HK-2 (cell line): ENCODE measurements around the gene TMEM79.

ENCODE experiments used
- DNase-seq: peaks from one replicate; pipeline ENCODE4 v3.0.0-alpha.2; 2018; ENCODE audit not compliant: unreplicated experiment

Gene TMEM79

DNA sequence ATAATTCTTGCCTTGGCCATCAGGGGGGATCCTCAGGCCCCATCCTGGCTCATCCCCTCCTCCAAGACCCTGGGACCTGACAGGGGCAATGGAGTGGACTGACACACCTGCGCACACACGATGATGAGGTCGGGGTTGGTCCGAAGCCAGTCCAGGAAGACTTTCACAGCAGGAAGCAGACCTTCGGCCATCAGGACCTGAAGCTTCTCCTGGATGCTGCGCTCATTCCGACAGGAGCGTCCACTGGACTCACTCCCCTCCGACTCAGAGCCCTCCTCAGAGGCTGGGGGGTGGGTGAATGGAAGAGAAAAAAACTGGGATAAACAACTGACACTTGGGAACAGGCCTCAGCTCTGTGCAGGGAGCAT, 20.9 kb upstream of the TMEM79 start:
- no peak for DNase-seq

DNA sequence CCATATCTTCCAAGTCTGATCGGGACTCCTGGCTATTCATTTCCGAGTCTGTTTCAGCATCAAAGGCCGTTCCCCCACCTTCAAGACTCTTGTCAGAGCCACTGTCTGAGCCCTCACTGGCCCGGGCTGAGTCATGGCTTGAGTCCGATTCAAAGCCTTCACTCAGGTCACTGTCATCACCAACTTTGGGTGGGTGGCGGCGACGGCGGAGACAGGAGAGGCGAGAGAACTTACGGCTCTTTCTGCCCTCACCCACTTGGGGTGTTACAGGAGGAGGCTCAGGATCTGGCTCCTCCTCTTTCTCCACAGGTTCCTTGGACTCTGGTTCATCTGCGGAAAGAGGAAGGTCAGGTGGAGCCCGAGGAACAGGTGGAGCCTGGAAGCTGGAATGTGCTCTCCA, 18.1 kb upstream of the TMEM79 start:
- DNase-seq, result no peak

DNA sequence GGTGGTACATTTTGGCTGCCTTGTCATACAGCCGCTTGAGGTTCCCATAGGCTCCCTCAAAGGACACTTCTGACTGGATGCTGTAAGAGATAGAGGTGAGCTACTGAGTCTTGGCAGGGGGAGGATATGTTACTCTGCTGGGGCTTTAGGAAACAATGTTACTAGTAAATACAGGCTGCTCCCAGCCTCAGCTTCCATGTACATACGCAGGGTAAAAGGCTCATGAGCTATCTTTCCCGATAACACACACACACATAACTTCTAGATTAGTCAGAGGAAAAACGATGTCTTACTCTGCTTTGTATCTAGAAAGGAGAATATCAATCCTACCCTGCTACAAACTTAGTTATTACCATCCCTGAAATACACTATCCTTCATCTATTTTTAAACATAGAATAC, 15.8 kb upstream of the TMEM79 start:
- DNase-seq, result no peak

DNA sequence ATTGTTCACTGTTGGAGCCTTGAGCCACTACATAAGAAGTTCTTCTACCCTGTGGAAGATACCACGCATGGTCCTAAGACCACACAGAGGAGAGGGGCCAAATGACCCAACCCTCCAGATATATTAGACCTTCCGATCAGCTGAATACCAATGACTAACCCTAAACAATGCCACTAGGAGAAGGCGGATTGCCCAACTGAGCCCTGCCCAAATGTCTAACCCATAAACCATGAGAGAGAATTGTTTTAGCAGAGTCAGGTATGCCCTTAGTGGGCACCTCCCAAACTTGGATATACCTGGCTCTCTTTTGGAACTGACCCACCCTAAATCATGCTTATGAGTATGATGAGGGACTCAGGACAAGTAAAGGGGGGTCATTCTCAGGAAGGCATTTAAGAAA, 13.8 kb upstream of the TMEM79 start:
- no peak for DNase-seq

DNA sequence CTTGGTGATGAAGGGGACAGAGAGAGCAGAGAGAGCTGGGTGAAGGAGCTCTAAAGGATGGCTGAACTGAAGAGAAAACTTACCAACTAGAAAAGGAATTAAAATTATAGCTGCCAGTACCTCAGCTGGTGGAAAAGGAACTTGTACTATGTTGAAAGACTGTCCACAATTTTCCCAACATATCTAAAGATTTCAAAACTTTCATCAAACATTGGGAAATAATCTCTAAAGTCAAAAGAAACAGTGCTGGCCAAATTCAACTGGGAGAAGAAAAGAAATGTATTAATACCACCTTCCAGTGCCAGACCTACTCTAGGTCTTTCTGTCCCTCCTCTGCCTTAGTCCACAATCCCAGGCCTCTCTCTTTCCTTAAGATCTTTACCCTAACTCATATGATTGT, 7.6 kb upstream of the TMEM79 start:
- DNase-seq, result no peak

DNA sequence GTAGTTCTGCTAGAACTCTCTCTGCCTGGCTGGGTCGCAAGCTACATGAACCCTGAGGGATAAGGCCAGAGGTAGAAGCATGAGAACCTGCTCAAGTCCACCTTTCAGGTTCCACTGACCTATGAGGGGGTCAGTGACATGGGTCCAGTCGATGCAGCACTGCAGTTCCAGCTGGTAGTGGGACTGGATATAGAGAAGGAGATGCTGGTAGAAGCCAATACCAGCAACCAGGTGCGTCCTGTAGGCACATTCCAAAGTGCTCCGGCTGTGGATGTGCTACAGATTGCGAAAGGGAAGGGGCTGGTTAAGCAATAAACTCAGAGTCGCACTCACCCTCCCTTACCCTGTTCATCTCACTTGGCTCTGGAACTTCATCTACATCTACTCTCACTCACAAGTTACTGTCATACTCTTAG, 7.2 kb upstream of the TMEM79 start:
- DNase-seq, result no peak

DNA sequence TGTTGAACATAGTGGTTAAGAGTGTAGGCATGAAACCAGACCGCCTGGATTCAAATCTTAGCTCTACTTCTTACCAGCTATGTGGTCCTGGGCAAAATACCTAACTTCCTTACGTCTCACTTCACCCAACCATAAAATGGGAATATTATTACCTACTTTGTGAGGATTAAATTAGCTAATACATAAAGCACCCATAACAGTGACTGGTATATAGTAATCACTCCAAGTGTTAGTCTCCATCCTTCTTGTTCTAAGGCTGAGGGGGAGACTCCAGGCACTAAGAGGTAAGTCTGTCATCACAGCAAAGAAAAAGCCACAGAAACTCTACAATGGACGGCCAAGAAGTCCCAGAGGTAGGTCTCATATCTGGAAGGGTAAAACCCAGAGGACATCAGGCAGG, 4.3 kb upstream of the TMEM79 start:
- DNase-seq, result no peak

DNA sequence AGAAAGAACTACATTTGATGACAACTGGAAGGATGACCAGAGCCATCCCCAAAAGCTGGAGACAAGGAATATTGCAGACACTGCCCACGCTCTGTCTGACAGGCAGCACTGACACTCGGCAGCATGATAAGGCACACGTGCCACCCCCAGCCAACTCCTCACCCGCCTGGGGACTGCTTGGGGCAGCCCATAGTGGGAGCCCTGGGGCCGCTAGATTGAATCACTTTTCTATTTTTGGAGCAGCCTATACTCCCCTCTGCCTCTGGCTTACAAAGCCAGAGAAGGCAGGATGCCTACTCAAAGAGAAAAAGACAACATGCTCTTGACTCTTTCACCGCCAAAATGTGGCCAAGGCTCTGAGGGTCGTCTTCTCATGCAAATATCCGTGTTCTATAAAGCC, 2.8 kb upstream of the TMEM79 start:
- DNase-seq, result no peak

DNA sequence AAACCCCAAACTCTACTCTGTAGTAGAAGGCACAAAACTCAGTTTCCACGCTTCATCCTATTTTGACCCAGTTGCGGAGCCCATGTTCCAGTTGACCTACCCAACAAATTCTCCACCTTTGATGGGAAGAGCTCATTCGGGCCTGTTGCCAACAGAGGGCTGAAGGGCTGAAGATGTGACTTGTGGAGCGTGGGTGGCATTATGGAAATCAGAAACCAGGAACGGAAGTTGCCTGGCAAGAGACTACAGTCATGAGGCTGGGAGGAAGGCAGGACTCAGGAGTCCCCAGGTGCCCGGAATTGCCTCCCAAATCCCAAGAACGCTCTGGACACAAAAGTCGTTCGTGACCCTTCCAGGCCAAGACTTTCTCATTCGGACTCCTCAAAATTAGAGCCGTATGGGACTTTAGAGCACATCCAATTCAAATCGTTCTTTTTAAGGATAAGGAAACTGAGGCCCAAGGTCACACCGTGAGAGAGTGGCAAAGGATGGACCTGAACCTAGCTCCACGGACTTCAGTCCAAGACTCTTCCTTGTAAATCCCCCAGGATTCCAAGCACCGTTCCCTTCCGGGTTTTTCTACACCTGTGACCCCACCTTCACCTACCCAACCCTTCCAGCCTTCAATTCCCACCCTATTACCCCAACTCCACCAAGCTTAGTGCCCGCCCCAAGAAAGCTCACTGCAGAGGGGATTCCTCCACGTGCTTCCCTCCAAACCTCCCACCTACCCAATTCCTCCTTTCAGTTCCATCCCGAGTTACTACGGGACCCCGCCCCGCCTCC, 2.2 kb upstream of the TMEM79 start:
- no peak for DNase-seq

DNA sequence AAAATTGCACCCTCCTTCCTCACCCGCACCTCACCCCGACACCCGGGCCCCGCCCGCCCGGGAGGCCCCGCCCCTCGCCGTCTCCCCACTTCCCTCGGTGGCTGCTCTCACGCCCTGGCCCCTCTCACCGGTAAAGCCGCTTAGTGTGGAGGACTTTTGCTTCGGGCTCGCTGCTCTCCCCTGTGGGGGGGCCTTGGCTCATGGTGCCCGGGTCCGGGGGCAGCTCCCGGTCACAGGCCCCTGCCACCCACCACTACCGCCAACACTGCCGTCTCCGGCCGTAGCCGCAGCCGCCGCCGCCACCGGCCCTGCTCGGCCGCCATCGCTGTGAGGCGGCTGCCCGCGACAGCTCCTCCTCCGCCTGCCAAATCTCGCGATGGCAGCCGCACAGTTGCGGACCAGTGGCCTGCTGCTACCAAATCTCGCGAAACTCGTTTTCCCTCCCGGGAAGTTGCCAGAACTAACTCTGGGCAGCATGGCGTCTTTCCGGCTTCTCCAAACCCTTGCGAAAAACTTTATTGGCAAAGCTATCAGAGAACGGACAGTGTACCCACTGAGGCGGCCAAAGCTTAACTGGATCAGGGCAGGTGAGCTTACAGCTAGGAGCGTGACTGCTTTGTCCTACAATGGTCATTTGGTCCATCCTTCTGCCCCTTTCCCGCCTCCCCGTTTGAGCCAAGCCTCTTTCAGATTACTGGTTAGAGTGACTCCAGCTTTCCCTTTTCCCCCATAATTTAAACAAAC, 1.5 kb upstream of the TMEM79 start, which contains the start of gene SMG5:
TSS of gene SMG5 (minus strand) at position 347 of the 744 bp plus-strand sequence. CDS start at position 202, 145 bp downstream.
- DNase-seq, result peak; percentile 96

DNA sequence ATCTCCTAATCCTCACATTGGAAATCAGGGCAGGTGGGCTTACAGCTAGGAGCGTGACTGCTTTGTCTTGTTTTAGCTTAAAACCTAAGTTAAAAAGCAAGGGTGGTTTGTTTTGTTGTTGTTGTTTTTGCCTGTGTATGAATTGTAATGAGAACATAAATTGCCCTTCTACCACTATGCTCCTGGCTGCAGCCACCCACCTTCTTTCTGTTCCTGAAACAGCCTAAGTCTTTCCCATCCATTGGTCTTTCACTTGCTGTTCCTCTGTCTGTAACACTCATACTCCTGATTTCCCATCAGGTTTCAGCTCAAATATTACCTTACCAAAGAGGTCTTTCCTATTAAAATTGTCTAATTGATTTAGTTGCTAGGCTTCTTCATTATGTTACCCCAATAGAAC, 604 bp upstream of the TMEM79 start:
- DNase-seq, result no peak

DNA sequence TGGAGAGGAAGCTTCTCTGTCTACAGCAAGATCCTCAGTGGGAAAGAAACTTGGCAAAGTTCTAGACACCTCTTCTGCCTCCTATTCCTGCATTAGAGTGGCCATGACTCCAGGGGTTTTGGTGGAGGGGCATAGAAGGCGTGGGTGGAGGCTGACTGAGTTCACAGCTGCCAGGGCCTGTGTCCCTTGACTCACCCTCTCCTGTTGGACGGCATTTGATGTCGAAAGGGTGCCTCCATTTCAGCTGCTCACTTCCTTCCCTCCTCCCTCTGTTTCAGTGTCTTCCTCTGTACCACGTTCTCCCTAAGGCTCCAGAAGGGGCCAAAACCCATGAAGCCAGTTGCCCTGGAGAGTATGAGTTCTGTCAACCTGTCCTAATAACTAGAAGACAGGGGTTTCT, 632 bp downstream of the TMEM79 start:
- DNase-seq, result no peak

DNA sequence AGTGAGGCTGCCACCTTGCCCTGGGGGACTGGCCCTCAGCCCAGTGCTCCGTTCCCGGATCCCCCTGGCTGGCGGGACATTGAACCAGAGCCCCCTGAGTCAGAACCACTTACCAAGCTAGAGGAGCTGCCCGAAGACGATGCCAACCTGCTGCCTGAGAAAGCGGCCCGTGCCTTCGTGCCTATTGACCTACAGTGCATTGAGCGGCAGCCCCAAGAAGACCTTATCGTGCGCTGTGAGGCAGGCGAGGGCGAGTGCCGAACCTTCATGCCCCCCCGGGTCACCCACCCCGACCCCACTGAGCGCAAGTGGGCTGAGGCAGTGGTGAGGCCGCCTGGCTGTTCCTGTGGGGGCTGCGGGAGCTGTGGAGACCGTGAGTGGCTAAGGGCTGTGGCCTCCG, 1.3 kb downstream of the TMEM79 start:
- no peak for DNase-seq

DNA sequence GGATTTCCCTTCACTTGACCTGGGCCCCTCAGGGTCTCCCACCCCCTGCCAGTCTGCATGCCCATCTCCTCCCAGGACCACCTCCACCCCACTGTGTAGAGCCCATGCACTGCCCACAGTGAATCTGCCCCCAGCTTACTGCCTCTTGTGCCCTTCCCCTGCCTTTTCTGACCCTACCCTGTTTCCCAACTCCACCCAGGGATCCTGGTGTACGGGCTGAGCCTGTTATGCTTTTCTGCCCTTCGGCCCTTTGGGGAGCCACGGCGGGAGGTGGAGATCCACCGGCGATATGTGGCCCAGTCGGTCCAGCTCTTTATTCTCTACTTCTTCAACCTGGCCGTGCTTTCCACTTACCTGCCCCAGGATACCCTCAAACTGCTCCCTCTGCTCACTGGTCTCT, 1.9 kb downstream of the TMEM79 start:
- no peak for DNase-seq

DNA sequence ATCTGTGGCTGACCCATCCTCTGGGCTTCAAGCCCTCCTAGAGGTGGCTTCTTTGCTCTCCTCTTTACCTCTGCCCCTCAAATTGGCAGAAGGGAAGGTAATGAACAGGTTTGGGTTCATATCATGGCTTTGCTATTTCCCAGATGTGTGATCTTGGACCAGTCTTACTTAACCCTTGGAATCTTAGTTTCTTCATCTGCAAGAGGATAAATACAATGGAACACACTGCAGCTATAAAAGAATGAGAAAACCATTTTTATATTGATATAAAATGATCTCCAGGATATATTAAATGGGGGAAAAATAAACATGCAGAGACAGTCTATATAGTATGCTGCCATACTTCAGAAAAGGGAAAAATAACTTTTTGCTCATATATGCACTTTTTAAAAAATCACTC, 5.7 kb downstream of the TMEM79 start:
- DNase-seq, result no peak

DNA sequence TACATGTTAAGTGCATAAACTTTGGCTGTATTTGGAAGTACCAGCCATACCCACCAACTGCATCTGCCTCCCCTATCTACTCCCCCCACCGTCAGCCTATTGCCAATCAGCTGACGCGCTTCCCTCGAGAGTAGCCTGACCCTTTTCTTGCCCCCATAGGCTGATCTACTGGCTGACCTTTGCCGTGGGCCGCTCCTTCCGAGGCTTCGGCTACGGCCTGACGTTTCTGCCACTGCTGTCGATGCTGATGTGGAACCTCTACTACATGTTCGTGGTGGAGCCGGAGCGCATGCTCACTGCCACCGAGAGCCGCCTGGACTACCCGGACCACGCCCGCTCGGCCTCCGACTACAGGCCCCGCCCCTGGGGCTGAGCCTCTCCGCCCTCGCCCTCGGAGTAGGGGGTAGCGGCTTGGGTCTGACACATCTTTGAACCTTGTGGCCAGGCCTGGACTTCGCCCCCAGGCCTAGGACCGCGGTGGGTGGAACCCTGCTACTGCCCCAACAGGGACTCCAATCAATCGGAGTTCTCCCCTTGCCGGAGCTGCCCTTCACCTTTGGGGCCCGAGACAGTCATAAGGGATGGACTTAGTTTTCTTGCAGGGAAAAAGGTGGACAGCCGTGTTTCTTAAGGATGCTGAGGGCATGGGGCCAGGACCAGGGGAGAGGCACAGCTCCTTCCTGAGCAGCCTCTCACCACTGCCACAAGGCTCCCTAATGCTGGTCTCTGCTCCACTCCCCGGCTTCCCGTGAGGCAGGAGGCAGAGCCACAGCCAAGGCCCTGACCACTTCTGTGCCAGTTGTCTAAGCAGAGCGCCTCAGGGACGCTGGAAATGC, 7.3 kb downstream of the TMEM79 start:
- DNase-seq, result peak; percentile 42

DNA sequence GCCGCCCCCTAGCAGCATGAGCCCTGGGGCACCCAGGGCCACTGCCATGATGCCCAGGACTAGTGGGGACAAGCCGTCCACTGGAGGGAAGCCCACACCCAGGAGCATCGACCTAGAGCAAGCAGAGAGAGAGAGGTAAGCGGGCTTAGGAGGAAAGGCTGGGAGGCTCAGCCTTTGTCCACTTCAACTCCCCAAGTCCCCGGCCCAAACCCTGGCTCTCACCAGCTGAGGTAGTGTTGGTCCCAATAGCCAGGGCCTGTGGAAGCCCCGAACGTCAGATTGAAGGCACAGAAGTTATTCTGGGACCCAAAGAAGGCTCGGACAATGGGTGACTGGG, 8.9 kb downstream of the TMEM79 start:
- no peak for DNase-seq

DNA sequence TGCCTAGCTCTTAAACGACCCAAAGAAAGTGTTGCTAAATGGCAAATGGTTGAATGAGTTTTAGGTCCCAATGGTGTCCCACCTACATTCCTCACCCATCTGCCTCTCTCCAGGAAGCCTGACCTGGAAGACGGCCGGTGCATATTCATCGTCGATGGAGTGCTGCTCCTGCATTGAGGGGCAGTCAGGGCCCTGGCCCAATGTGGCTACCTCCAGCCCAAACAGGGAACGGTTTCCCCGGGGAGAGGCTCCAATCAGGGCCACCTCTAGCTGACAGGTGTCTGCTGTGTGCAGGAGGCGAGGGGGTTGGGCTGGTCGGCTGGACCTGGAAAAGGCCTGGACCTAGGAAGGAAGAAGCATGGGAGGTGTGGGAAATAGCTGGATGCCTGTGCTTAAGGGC, 9.8 kb downstream of the TMEM79 start:
- no peak for DNase-seq

DNA sequence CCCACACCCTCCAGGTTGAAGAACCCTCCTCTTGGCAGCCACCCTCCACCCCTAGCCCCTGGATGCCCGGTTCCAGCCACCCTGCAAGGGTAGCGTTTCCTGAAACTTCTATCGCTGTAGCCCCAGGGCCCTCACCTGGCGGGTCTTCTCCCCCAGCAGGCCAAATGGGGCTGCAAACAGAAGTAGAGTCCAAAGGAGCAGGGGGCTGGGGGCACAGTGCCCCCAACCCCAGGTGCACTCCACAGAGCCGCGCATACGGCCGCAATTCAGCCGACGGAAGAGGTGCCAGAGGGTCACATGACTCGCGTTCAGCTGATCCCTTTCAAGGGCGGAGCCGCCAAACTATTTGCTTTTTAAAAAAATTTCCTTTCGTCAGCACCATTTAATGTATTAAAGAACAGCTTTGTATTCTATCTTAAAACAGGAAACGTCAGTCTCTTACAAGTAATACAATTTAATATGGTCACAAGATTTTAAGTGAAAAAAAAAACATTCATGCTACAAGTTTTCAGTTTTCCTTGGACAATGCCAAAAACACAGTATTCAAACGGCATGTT, 11.3 kb downstream of the TMEM79 start, which contains the start of gene GLMP:
TSS of gene GLMP (minus strand) at position 289 of the 557 bp plus-strand sequence. CDS start at position 255, 34 bp downstream.
- peak; percentile 49 for DNase-seq

DNA sequence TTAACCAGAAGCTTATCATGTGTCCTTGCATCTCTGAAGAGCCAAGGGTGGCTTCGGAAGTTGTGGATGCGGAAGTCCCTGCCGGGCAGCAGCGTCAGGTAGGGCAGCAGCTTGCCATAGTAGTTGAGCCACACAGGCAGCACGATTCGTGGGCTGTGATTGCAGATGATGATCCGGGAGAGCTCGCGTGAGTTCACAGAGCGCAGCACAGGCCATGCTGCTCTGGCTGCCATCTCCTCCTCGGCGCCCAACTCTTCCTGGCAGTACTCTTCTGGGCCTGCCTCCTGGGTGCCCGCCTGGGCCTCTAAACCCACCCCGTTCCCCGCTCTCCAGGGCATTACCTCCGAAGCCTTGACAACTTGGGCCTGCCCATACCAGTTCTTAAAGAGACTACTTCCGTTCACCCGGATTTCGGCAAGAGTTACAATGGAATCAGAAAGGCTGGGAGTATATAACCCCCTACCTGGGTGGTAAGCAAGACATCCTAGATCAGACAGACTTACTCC, 14.8 kb downstream of the TMEM79 start, which contains the start of gene VHLL:
TSS of gene VHLL (minus strand) at position 456 of the 506 bp plus-strand sequence. CDS start at position 338, 118 bp downstream.
- DNase-seq, result no peak

DNA sequence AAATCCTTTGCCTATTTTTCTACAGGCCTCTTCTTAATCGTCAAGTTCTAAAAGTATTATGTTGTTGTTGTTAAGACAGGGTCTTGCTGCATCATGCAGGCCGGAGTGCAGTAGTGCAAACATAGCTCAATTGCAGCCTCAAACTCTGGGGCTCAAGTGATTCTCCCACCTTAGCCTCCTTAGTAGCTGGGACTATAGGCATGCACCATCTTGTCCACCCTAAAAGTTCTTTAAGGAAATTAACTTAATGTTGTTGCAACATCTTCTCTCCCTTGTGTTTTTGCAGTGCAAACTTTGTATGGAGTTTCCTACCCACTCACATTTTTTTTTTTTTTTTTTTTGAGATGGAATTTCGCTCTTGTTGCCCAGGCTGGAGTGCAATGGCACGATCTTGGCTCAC, 19.1 kb downstream of the TMEM79 start:
- DNase-seq, result no peak

DNA sequence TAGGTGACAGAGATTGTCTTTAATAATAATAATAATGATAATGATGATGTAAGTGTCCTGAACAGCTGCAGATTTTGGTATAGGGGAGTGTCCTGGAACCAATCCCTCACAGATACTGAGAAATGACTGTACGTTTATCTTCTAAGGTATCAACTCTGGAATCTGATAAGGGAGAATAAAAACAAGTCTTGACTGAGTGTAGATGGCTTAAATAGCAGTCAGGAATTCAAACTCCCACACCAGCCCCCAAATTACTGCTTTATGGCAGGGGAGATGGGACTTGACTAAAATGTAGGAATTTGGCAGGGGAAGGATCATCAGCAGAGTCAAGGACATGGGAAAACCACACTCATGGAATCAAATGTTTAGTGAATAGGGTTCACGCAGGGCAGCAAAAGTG, 21.1 kb downstream of the TMEM79 start:
- no peak for DNase-seq
